Right hindlimb (tissue), 1 donor: ENCODE measurements around the gene VPS45.

Experiments
- DNase-seq: peaks from one replicate; pipeline ENCODE4 v3.0.0-alpha.2; 2018

The VPS45 gene

GRCh38 chr1:150076066-150076465, 8.5 kb downstream of the VPS45 start:
- no peak for DNase-seq

- no peak for DNase-seq
These were observed 9.4 kb downstream of the VPS45 start for GRCh38 chr1:150076985-150077384.

- no peak for DNase-seq
These were observed 13.2 kb downstream of the VPS45 start for GRCh38 chr1:150080784-150081183.

- no peak for DNase-seq
These were observed 14.9 kb downstream of the VPS45 start for GRCh38 chr1:150082494-150082893.

- no peak for DNase-seq
These were observed 16.3 kb downstream of the VPS45 start for GRCh38 chr1:150083907-150084306.

GRCh38 chr1:150085406-150085805, 17.8 kb downstream of the VPS45 start:
- no peak for DNase-seq

- DNase-seq: no peak
These were observed 19.8 kb downstream of the VPS45 start for GRCh38 chr1:150087415-150087814.

GRCh38 chr1:150089846-150090520, 22.4 kb downstream of the VPS45 start:
- no peak for DNase-seq

GRCh38 chr1:150092180-150092791, 24.7 kb downstream of the VPS45 start:
- DNase-seq: no peak

- DNase-seq: no peak
These were observed 26.2 kb downstream of the VPS45 start for GRCh38 chr1:150093805-150094204.

- DNase-seq: no peak
These were observed 27.2 kb downstream of the VPS45 start for GRCh38 chr1:150094734-150095265.

GRCh38 chr1:150102986-150103385, 35.4 kb downstream of the VPS45 start:
- no peak for DNase-seq

- no peak for DNase-seq
These were observed 38.8 kb downstream of the VPS45 start for GRCh38 chr1:150106341-150106740.

GRCh38 chr1:150109586-150109985, 42.0 kb downstream of the VPS45 start:
- no peak for DNase-seq

- no peak for DNase-seq
These were observed 42.5 kb downstream of the VPS45 start for GRCh38 chr1:150110116-150110515.

GRCh38 chr1:150111670-150112069, 44.1 kb downstream of the VPS45 start:
- no peak for DNase-seq

- DNase-seq: no peak
These were observed 47.5 kb downstream of the VPS45 start for GRCh38 chr1:150115121-150115520.

GRCh38 chr1:150118716-150119115, 51.1 kb downstream of the VPS45 start:
- DNase-seq: no peak

GRCh38 chr1:150121236-150121862, 53.8 kb downstream of the VPS45 start:
- DNase-seq: no peak

GRCh38 chr1:150126811-150127210, 59.2 kb downstream of the VPS45 start:
- DNase-seq: no peak

- DNase-seq: no peak
These were observed 59.9 kb downstream of the VPS45 start for GRCh38 chr1:150127464-150127863.

GRCh38 chr1:150127868-150128267, 60.3 kb downstream of the VPS45 start:
- DNase-seq: no peak

GRCh38 chr1:150132372-150132771, 64.8 kb downstream of the VPS45 start:
- DNase-seq: no peak

- no peak for DNase-seq
These were observed 67.0 kb downstream of the VPS45 start for GRCh38 chr1:150134537-150134936.
